Measurements from ENCODE around the gene LSR.

DNA sequence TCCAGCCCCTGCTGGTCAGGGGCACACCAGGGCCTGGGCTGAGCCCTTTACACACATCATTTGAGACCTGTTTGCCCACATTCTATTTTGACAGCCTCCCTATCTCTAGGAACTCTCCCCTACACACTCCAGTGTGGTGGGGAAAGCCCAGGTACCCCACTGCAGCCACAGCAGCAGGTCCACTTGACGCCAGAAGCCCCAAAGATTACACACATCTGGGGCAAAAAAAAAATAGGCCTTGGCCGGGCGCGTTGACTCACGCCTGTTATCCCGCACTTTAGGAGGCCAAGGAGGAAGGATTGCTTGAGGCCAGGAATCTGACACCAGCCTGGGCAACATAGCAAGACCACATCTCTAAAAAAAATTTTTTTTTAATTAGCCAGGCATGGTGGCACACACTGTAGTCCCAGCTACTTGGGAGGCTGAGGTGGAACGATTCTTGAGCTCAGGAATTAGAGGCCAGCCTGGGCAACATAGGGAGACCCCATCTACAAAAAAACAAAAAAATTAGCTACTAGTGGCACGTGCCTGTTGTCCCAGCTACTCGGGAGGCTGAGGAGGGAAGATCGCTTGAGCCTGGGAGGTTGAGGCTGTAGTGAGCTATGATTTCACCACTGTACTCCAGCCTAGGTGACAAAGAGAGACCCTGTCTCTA, 62.1 kb downstream of the LSR start:
- TF ChIP-seq, protein P1, sequence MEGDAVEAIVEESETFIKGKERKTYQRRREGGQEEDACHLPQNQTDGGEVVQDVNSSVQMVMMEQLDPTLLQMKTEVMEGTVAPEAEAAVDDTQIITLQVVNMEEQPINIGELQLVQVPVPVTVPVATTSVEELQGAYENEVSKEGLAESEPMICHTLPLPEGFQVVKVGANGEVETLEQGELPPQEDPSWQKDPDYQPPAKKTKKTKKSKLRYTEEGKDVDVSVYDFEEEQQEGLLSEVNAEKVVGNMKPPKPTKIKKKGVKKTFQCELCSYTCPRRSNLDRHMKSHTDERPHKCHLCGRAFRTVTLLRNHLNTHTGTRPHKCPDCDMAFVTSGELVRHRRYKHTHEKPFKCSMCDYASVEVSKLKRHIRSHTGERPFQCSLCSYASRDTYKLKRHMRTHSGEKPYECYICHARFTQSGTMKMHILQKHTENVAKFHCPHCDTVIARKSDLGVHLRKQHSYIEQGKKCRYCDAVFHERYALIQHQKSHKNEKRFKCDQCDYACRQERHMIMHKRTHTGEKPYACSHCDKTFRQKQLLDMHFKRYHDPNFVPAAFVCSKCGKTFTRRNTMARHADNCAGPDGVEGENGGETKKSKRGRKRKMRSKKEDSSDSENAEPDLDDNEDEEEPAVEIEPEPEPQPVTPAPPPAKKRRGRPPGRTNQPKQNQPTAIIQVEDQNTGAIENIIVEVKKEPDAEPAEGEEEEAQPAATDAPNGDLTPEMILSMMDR (IDR thresholded peaks at IDR 0.05) = no peak
- TF ChIP-seq TCF7L2 (IDR thresholded peaks at IDR 0.05; ENCODE audit: low read depth, low read length) = no peak
- TF ChIP-seq, protein P2, sequence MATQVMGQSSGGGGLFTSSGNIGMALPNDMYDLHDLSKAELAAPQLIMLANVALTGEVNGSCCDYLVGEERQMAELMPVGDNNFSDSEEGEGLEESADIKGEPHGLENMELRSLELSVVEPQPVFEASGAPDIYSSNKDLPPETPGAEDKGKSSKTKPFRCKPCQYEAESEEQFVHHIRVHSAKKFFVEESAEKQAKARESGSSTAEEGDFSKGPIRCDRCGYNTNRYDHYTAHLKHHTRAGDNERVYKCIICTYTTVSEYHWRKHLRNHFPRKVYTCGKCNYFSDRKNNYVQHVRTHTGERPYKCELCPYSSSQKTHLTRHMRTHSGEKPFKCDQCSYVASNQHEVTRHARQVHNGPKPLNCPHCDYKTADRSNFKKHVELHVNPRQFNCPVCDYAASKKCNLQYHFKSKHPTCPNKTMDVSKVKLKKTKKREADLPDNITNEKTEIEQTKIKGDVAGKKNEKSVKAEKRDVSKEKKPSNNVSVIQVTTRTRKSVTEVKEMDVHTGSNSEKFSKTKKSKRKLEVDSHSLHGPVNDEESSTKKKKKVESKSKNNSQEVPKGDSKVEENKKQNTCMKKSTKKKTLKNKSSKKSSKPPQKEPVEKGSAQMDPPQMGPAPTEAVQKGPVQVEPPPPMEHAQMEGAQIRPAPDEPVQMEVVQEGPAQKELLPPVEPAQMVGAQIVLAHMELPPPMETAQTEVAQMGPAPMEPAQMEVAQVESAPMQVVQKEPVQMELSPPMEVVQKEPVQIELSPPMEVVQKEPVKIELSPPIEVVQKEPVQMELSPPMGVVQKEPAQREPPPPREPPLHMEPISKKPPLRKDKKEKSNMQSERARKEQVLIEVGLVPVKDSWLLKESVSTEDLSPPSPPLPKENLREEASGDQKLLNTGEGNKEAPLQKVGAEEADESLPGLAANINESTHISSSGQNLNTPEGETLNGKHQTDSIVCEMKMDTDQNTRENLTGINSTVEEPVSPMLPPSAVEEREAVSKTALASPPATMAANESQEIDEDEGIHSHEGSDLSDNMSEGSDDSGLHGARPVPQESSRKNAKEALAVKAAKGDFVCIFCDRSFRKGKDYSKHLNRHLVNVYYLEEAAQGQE (IDR thresholded peaks at IDR 0.05; ENCODE audit: insufficient read depth in 1 of 2, low read depth in 2 of 2, low read length in 1 of 2) = no peak
- no peak for TF ChIP-seq POLR2AphosphoS5 (IDR thresholded peaks at IDR 0.05; ENCODE audit: low read depth, low read length)
- TF ChIP-seq SIN3A (IDR thresholded peaks at IDR 0.05; ENCODE audit: borderline replicate concordance, insufficient read depth, low read depth, low read length) = no peak

Measured in Panc1 (cell line).